HG03442 (cell line): Measurements from ENCODE around the gene NBDY.

ENCODE experiments used
- ATAC-seq: cut with Tn5 transposase; IDR thresholded peaks from one replicate; pipeline ENCODE4 v1.9.1; 2021; ENCODE audit warnings: mild to moderate bottlenecking, moderate library complexity; ENCODE audit not compliant: unreplicated experiment

NBDY gene

GRCh38 chrX:56784666-56785065 is 55.6 kb downstream of the NBDY start:
- no peak for ATAC-seq

DNA sequence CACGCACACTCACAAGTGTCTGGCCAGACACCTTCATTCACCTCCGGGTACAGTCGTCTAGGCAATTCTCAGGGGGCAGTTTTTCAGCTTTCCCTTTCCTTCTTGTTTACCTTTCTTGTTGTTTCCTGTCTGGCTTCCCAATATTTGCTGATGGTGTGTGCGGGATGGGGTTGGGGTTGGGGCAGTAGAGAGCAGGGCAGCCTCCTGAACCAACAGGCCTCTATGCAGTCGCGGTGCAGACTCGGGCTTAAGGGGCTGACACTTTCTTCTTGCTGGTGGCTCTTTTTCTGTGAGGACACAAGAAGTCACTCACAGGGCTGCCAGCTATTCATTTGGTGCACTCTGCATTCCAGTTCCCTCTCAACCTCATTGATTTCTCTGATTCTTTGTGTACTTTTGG is 56.4 kb downstream of the NBDY start:
- no peak for ATAC-seq

DNA sequence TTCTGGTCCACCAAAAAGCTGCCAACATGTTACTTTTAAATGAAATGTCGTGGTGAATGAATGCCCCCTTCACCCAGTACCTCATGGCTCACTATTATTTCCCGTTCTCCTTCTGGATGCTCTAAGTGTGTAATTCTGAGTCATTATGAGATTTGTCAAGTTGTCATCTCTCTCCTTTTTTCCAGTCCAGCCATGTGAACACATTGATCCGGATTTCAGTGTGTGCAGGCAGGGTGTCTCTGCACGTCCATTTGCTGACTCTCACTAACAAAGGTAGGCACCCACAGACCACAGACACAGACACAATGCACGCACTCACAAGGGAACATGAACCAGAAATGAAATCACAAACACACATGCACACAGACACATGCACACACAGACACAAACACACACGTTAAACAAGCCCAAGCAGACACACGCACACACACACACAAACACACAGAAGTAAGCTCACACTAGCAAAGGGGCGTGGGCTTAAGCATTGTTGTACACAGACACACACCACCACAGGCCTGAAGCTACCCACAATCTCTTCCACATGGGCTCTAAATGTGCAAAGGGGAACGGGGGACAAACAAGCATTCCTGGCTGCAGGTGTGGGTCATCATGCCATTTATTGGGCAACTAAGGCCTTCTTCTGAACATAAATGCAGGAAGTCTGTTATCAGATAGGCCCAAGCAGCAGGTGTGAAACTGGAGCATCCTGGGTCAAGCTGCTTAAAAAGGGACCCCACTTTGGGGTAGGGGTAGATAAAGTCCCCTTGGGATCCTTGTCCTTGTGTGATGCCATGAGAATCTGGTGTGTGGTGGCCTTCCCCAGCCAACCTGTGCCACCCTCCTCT is 58.1 kb downstream of the NBDY start:
- ATAC-seq = no peak

- ATAC-seq = no peak
Measured at GRCh38 chrX:56787734-56788152, 58.7 kb downstream of the NBDY start.

- no peak for ATAC-seq
Measured at GRCh38 chrX:56788229-56788628, 59.2 kb downstream of the NBDY start.

- ATAC-seq = no peak
Measured at GRCh38 chrX:56788717-56789122, 59.7 kb downstream of the NBDY start.

DNA sequence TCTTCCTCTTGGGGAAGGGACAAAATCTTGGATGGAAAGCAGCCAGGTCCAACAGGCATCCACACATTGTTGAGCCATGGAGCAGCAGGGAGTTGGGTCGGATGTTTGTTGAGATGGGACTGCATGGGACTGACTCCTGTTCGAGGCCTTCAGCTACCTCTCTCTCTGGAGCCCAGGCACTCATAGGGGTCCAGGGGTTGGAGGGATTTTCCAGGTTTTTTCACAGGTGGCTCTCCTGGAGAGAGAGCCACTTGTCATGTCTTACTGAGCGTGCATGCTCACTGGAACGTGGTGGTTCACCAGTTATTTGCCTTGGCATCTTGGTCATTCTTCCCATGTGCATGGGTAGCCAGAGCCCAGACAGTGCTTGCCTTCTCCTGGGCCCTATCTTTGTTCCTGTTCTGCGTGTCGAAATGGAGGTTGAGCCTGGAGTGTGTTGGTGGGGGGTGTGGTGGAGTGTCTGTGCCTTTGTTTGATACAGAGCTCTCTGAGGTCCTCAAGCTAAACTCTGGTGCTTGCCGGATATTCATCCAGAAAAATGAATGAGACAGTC is 60.6 kb downstream of the NBDY start:
- ATAC-seq = no peak

GRCh38 chrX:56790778-56791177 is 61.7 kb downstream of the NBDY start:
- ATAC-seq = no peak

- ATAC-seq = no peak
Measured at GRCh38 chrX:56791456-56791855, 62.4 kb downstream of the NBDY start.

GRCh38 chrX:56792270-56793111 is 63.4 kb downstream of the NBDY start:
- ATAC-seq = no peak

DNA sequence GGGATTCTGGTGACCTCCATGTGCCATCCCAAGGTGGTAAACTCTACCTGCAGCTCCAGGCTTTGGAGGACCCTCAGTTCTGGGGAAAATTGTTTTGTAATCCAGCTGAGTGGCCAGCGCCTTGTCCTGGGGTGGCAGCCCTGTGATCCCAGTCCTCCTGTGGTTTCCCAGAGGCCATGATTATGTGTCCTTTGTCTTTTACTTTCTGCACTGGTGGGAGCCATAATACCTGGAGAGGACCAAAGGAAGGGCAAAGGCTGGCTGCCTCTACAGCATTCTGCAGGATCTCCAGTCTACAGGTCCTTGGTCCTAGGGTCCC is 64.0 kb downstream of the NBDY start:
- no peak for ATAC-seq

DNA sequence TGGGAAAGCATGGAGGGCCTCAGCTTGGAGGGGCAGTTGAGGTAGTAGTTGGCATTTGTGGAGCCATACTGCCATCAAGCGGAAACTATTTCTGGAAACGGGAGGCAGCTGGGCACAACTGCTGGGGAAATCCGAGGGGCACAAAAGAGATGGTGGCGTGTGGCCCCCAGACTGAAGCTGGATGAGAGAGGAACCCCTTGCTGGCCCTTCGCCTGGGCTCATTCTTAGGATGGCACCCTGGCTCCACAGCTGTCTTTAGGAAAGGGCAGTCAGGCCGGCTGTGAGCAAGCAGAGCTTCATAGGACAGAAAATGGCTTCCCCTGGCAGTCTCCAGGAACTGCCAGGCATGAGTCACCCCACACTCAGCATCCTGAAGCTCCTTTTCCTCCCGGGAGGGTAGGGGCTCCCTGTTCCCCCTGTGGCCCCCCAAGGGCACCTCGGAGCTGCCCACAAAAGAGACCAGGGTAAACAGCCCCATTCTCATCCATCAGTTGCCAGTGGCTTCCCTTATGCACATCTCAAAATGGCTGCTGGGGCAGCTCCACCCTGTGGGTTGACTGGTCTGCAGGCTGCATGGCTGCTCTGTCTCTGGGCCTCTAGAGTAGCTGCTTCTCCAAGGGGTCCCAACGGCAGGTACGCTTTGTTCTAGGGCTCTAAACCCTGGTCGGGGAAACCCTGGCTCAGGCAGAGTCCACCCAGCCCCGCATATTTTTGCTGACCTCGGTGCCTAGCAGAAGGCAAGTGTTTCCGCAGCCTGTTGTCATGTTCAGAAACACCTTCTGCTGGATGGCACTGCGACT is 64.7 kb downstream of the NBDY start:
- no peak for ATAC-seq

- ATAC-seq = no peak
Measured at GRCh38 chrX:56794404-56795230, 65.6 kb downstream of the NBDY start.

- ATAC-seq = no peak
Measured at GRCh38 chrX:56795309-56795868, 66.3 kb downstream of the NBDY start.

DNA sequence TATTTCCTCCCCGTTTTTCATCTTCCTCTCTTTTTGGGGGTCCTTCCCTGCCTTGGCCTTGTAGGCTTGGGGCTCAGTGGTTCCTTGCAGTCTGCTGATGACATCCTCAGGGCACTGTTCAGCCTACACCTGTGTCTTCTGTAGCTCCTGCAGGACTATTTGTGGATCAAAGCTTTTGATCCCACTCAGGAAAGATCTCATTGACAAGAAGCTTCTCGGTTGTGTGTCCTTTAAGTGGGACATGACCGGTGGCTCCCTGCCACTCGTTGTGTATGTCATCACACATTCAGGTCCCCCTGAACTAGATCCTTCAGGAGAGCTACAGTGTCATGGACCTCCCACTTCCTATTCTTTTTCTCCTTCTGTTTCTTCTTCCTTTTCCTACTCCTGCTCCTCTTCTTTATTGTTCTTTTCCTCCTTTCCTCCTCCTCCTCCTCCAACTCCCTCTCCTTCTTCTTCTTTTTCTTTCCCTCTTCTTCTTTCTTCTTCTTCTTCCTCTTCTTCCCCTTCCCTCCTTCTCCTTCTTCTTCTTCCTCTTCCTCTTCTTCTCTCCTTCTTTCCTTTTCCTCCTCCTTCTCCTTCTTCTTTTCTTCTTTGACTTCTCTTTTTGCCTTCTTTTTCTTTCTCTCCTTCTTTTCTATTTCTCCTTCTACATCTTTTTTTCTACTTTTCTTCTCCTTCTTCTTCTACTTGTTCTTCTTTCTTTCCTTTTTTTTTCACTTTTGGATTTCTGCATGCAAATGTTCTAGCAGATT is 67.8 kb downstream of the NBDY start:
- no peak for ATAC-seq

DNA sequence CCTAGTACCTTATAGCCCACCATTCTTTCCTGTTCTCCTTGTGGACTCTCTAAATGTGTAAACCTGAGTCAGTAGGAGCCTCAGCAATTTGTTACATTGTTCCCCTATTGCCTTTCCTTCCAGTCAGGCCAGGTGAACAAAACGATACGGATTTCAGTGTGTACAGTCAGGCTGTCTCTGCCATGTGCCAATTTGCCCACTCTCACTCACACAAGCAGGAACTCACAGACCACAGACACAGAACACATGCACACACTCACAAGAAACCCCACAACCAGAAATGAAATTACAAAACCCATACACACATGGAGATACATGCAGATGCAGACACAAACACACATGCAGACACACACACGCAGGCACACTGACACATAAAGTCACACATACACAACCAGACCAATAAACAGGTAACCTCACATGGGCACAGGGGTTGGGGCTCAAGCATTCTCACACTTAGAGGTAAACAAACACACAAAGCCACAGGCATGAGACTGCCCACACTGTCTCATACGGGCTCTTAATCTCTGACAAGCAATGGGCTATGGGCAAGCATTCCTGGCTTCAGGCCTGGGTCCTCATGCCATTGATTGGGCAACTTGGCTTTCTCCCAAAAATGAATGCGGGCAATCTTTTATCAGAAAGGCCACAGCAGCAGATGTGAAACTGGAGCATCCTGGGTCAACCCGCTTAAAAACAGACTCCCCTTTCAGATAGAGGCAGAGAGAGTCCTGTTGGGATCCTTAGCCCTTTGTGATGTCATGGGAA is 68.7 kb downstream of the NBDY start:
- no peak for ATAC-seq

DNA sequence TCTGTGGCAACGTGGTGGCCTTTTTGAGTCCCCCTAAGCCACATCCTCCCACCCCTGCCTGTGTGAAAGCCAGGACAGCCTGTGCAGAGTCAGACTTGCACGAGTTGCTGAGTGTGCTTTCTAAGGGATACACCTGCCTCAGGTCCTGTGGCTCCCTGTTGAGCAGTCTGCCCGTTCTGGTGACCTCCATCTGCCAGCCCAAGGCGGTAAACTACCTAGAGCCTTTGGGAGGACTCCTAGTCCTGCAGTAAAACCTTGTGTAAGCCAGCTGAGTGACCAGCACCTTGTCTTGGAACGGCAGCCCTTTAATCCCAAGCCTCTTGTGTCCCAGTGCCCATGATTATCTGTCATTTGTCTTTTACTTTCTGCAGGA is 69.3 kb downstream of the NBDY start:
- ATAC-seq = no peak
